ENCODE results near the gene TMEM272. TPM values are rescaled to one million over a fixed set of nuclear protein-coding genes. Genes with fewer than 3 reads are reported as not detected.

Gene TMEM272
- total and polyA plus RNA-seq, 2 of the 13 experiments (the other 11 are each of a cell fraction or from before 2014, with no cell fraction given), result 0.37 to 0.62 TPM

GRCh38 chr13:51764184-51765141 lies 80.5 kb downstream of the TMEM272 start (continued):
- TF ChIP-seq FIP1L1 (IDR thresholded peaks at IDR 0.05; ENCODE audit: borderline replicate concordance, insufficient read depth, low read depth, low read length), result no peak
- no peak for TF ChIP-seq ZNF451 (CRISPR knock-in tag; IDR thresholded peaks at IDR 0.05)
- peak; percentile 69 for TF ChIP-seq FOXA3 (CRISPR knock-in tag; IDR thresholded peaks at IDR 0.05)
- no peak for TF ChIP-seq ZNF160 (CRISPR knock-in tag; IDR thresholded peaks at IDR 0.05)
- no peak for TF ChIP-seq REST (IDR thresholded peaks at IDR 0.05; ENCODE audit: borderline replicate concordance in 1 of 2, low read depth in 1 of 2, low read length in 2 of 2)
- no peak for TF ChIP-seq ATF1 (CRISPR knock-in tag; IDR thresholded peaks at IDR 0.05)
- no peak for TF ChIP-seq NFAT5 (CRISPR knock-in tag; IDR thresholded peaks at IDR 0.05)
- TF ChIP-seq ZNF3 (CRISPR knock-in tag; IDR thresholded peaks at IDR 0.05), result no peak
- TF ChIP-seq HOMEZ (CRISPR knock-in tag; IDR thresholded peaks at IDR 0.05; ENCODE audit: low read depth), result peak; percentile 83; the same call in 1 of the 2 replicates
- no peak for TF ChIP-seq ARHGAP35 (CRISPR knock-in tag; IDR thresholded peaks at IDR 0.05; ENCODE audit: borderline replicate concordance)
- no peak for TF ChIP-seq ZNF639 (CRISPR knock-in tag; conservative IDR thresholded peaks at IDR 0.05)
- no peak for TF ChIP-seq ZFP36L2 (CRISPR knock-in tag; IDR thresholded peaks at IDR 0.05)
- no peak for TF ChIP-seq CREBL2 (CRISPR knock-in tag; IDR thresholded peaks at IDR 0.05; ENCODE audit: borderline replicate concordance)
- no peak for TF ChIP-seq TFDP1 (CRISPR knock-in tag; IDR thresholded peaks at IDR 0.05; ENCODE audit: borderline replicate concordance)

Measured in HepG2 (cell line).